K562 (cell line): ENCODE data around the gene DDAH2. TPM values are rescaled to one million over a fixed set of nuclear protein-coding genes. Genes with fewer than 3 reads are reported as not detected.

ENCODE experiments used
- BCOR ChIP-seq: fragments of 450-650 bp; IDR thresholded peaks from 2 replicates; pipeline ENCODE4 v1.6.1; 2016
- CBX3 ChIP-seq, 2 experiments: IDR thresholded peaks; 1 replicate in 1 of 2; 2 replicates in 1 of 2; pipeline ENCODE4 v1.6.1; 2012; ENCODE audit warnings: inconsistent platforms in 2 of 2, low read length in 2 of 2, borderline replicate concordance in 1 of 2, control low read depth in 1 of 2
- CC2D1A ChIP-seq: fragments of 450-650 bp; IDR thresholded peaks from 2 replicates; pipeline ENCODE4 v1.6.1; 2017; ENCODE audit warnings: mild to moderate bottlenecking
- CCAR2 ChIP-seq: fragments of 200-400 bp; formaldehyde crosslinking; IDR thresholded peaks from 2 replicates; pipeline ENCODE4 v1.6.1; 2017; ENCODE audit warnings: mild to moderate bottlenecking, low read depth, low read length
- CREB1 ChIP-seq, 2 experiments: sonication (generic) in 1 of 2; formaldehyde crosslinking in 1 of 2; IDR thresholded peaks; 2 replicates each; pipeline versions ENCODE4 v1.6.1 to v1.8.0; 2012 to 2022; ENCODE audit warnings: inconsistent platforms in 1 of 2, mild to moderate bottlenecking in 1 of 2, missing genetic modification reagents in 1 of 2, moderate library complexity in 1 of 2
- ETV1 ChIP-seq: fragments of 450-650 bp; conservative IDR thresholded peaks from 2 replicates; pipeline ENCODE4 v1.6.1; 2016; ENCODE audit warnings: missing genetic modification characterization, control low read depth, low read depth, missing compliant biosample characterization
- FOXJ2 ChIP-seq: fragments of 200-800 bp; sonication (Bioruptor generic); IDR thresholded peaks from 2 replicates; pipeline ENCODE4 v1.6.1; 2016; ENCODE audit warnings: missing genetic modification characterization, missing compliant biosample characterization
- GATAD2A ChIP-seq: fragments of 450-650 bp; IDR thresholded peaks from 2 replicates; pipeline ENCODE4 v1.6.1; 2017
- HDAC1 ChIP-seq, 2 experiments: fragments of 450-650 bp; IDR thresholded peaks; 2 replicates each; pipeline ENCODE4 v1.6.1; 2016 to 2017; ENCODE audit warnings: inconsistent platforms in 1 of 2, mild to moderate bottlenecking in 1 of 2, moderate library complexity in 1 of 2
- HDAC2 ChIP-seq: fragments of 450-650 bp; IDR thresholded peaks from 2 replicates; pipeline ENCODE4 v1.6.1; 2016; ENCODE audit warnings: mild to moderate bottlenecking
- HDGF ChIP-seq: fragments of 450-650 bp; IDR thresholded peaks from 2 replicates; pipeline ENCODE4 v1.6.1; 2016
- MAFK ChIP-seq: IDR thresholded peaks from 2 replicates; pipeline ENCODE4 v1.6.1; 2011; ENCODE audit warnings: low read length, improper control_type of control experiment
- MAX ChIP-seq: sonication (generic); formaldehyde crosslinking; IDR thresholded peaks from 2 replicates; pipeline ENCODE4 v1.9.0; 2022; ENCODE audit warnings: mild to moderate bottlenecking, missing genetic modification reagents
- MCM7 ChIP-seq, 2 experiments: fragments of 450-650 bp; IDR thresholded peaks; 2 replicates each; pipeline ENCODE4 v1.6.1; 2016 to 2018
- MLX ChIP-seq, 2 experiments: fragments of 450-650 bp in 1 of 2; sonication (generic) in 1 of 2; formaldehyde crosslinking; conservative IDR thresholded peaks; 2 replicates each; pipeline versions ENCODE4 v1.4.0 to v1.8.1; 2020 to 2022; ENCODE audit warnings: mild to moderate bottlenecking in 1 of 2, missing genetic modification reagents in 1 of 2
- MYC ChIP-seq, 2 experiments: fragments of 250-450 bp in 1 of 2; sonication (Bioruptor Pico) in 1 of 2; IDR thresholded peaks; 2 replicates each; pipeline versions ENCODE4 v1.5.1 to v1.6.1; 2012 to 2021; ENCODE audit warnings: low read depth in 2 of 2, borderline replicate concordance in 1 of 2, improper control_type of control experiment in 1 of 2, low read length in 1 of 2, mild to moderate bottlenecking in 1 of 2, moderate library complexity in 1 of 2
- NR4A1 ChIP-seq, 2 experiments: fragments of 250-450 bp in 1 of 2; fragments of 450-650 bp in 1 of 2; sonication (Bioruptor Pico) in 1 of 2; IDR thresholded peaks; 2 replicates each; pipeline versions ENCODE4 v1.4.0 to v1.6.1; 2016 to 2020; ENCODE audit warnings: mild to moderate bottlenecking in 2 of 2, missing compliant biosample characterization in 1 of 2, missing genetic modification characterization in 1 of 2, moderate library complexity in 1 of 2
- PHF8 ChIP-seq: fragments of 200-600 bp; sonication (generic); IDR thresholded peaks from 2 replicates; pipeline ENCODE4 v1.6.1; 2012; ENCODE audit warnings: mixed run types, mild to moderate bottlenecking, inconsistent platforms, low read length, moderate library complexity, borderline replicate concordance
- RAD21 ChIP-seq, 2 experiments: fragments of 250-450 bp in 1 of 2; fragments of 450-650 bp in 1 of 2; sonication (Bioruptor Pico) in 1 of 2; formaldehyde crosslinking in 1 of 2; IDR thresholded peaks in 1 of 2; conservative IDR thresholded peaks in 1 of 2; 2 replicates each; pipeline versions ENCODE4 v1.4.0 to v1.8.0; 2020 to 2022; ENCODE audit warnings: mild to moderate bottlenecking in 2 of 2, moderate library complexity in 1 of 2
- SLC30A9 ChIP-seq: fragments of 250-450 bp; sonication (Bioruptor Pico); IDR thresholded peaks from 2 replicates; pipeline ENCODE4 v1.8.0; 2022; ENCODE audit warnings: mild to moderate bottlenecking, moderate library complexity
- SMAD4 ChIP-seq: fragments of 250-450 bp; sonication (Bioruptor Pico); conservative IDR thresholded peaks from 2 replicates; pipeline ENCODE4 v1.8.0; 2021; ENCODE audit warnings: inconsistent platforms, mild to moderate bottlenecking, moderate library complexity
- SNIP1 ChIP-seq: fragments of 450-650 bp; IDR thresholded peaks from 2 replicates; pipeline ENCODE4 v1.7.1; 2017; ENCODE audit warnings: low read depth, mild to moderate bottlenecking
- ZBTB7A ChIP-seq: IDR thresholded peaks from 2 replicates; pipeline ENCODE4 v1.6.1; 2011; ENCODE audit warnings: low read depth, mild to moderate bottlenecking, low read length, moderate library complexity, borderline replicate concordance; ENCODE audit not compliant: control insufficient read depth
- ZNF184 ChIP-seq: sonication (generic); formaldehyde crosslinking; IDR thresholded peaks from 2 replicates; pipeline ENCODE4 v1.5.0; 2020; ENCODE audit warnings: missing genetic modification reagents
- polyA plus RNA-seq, 8 experiments: library from polyadenylated mRNA; depleted of rRNA in 4 of 8; stranded (reverse) in 5 of 8; unstranded in 3 of 8; fragments of >200 nt; fragmentation: Nextera tagmentation in 2 of 8; fragmentation: Illumina TruSeq in 1 of 8; extraction: Ambion mirVana in 2 of 8; extraction: Trizol in 1 of 8; gene quantifications; 2 replicates each; pipeline versions ENCODE4 v1.2.1 to v1.2.3, GENCODE V29; 2011 to 2014; ENCODE audit warnings: inconsistent platforms in 1 of 8, missing spikeins in 1 of 8
- total RNA-seq, 7 experiments: library from RNA; depleted of rRNA in 6 of 7; stranded (reverse); fragments of >200 nt in 6 of 7; fragmentation: Illumina TruSeq in 2 of 7; extraction: Trizol in 2 of 7; gene quantifications; 2 replicates each; pipeline versions ENCODE4 v1.2.1 to v1.2.3, GENCODE V29; 2011 to 2021; ENCODE audit warnings: low replicate concordance in 1 of 7
- TF ChIP-seq, protein P1 (sequence below): IDR thresholded peaks from 2 replicates; pipeline ENCODE4 v1.6.1; 2012; ENCODE audit warnings: low read depth, low read length, improper control_type of control experiment, borderline replicate concordance

Gene DDAH2
- total and polyA plus RNA-seq, 9 of the 15 experiments (the other 6 are each of a cell fraction or from before 2014, with no cell fraction given) = 1.8 to 45.4 (median 21.4) TPM

- peak; percentile 97 for TF ChIP-seq HDAC2
- TF ChIP-seq HDAC1 (IDR thresholded peaks at IDR 0.05) = peak in 1 of 2 experiments; percentile 92; a peak in 2 of 4 replicates
- TF ChIP-seq CC2D1A = peak; percentile 97
- TF ChIP-seq ETV1 (tag) = peak; percentile 39
- TF ChIP-seq BCOR = peak; percentile 54; the same call in 1 of the 2 replicates
- TF ChIP-seq SLC30A9 = 0 out of 2 replicates have a peak, but pooled peaks have one; percentile 16
- peak; percentile 49; the same call in 1 of the 2 replicates for TF ChIP-seq FOXJ2 (tag)
- peak; percentile 48; the same call in 1 of the 2 replicates for TF ChIP-seq PHF8
- TF ChIP-seq SNIP1 = no peak
- peak; percentile 1; the same call in 1 of the 2 replicates for TF ChIP-seq MAFK
- peak; percentile 99 for TF ChIP-seq RAD21 (CRISPR knock-in tag; conservative IDR thresholded peaks at IDR 0.05 in 1 of 2, IDR thresholded peaks at IDR 0.05 in 1 of 2)
- TF ChIP-seq MLX (CRISPR knock-in tag; conservative IDR thresholded peaks at IDR 0.05) = 0 out of 4 replicates have a peak, but pooled peaks of 1 of the 2 experiments have one; percentile 56
- TF ChIP-seq MAX (CRISPR knock-in tag) = peak; percentile 62; the same call in 1 of the 2 replicates
- TF ChIP-seq MYC (IDR thresholded peaks at IDR 0.05; ENCODE audit: low read depth, low read length) = peak; percentile 55
- TF ChIP-seq MYC (CRISPR knock-in tag; IDR thresholded peaks at IDR 0.05; ENCODE audit: borderline replicate concordance, low read depth) = no peak
- TF ChIP-seq GATAD2A = no peak
- peak; percentile 33; the same call in 1 of the 2 replicates for TF ChIP-seq CREB1 (IDR thresholded peaks at IDR 0.05)
- no peak for TF ChIP-seq CREB1 (CRISPR knock-in tag; IDR thresholded peaks at IDR 0.05)
- 0 out of 3 replicates have a peak, but pooled peaks of 1 of the 2 experiments have one; percentile 31 for TF ChIP-seq CBX3 (IDR thresholded peaks at IDR 0.05; ENCODE audit: borderline replicate concordance in 1 of 2, low read length in 2 of 2)
- TF ChIP-seq, protein P1, sequence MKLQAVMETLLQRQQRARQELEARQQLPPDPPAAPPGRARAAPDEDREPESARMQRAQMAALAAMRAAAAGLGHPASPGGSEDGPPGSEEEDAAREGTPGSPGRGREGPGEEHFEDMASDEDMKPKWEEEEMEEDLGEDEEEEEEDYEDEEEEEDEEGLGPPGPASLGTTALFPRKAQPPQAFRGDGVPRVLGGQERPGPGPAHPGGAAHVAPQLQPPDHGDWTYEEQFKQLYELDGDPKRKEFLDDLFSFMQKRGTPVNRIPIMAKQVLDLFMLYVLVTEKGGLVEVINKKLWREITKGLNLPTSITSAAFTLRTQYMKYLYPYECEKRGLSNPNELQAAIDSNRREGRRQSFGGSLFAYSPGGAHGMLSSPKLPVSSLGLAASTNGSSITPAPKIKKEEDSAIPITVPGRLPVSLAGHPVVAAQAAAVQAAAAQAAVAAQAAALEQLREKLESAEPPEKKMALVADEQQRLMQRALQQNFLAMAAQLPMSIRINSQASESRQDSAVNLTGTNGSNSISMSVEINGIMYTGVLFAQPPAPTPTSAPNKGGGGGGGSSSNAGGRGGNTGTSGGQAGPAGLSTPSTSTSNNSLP = 0 out of 2 replicates have a peak, but pooled peaks have one; percentile 14
- peak; percentile 8; the same call in 1 of the 2 replicates for TF ChIP-seq ZBTB7A
- no peak; the same call in 1 of the 2 replicates for TF ChIP-seq NR4A1 (CRISPR knock-in tag; IDR thresholded peaks at IDR 0.05)
- 0 out of 2 replicates have a peak, but pooled peaks have one; percentile 48 for TF ChIP-seq NR4A1 (tag; IDR thresholded peaks at IDR 0.05)
- no peak for TF ChIP-seq CCAR2
- TF ChIP-seq ZNF184 = no peak
- TF ChIP-seq SMAD4 = 0 out of 2 replicates have a peak, but pooled peaks have one; percentile 11
- peak in 1 of 2 experiments; percentile 78; a peak in 1 of 4 replicates for TF ChIP-seq MCM7 (IDR thresholded peaks at IDR 0.05)
- no peak for TF ChIP-seq HDGF
Observed at GRCh38 chr6:31729515-31729978, 448 bp upstream of the DDAH2 start (continued).
